HCT116 (cell line): ENCODE data around the gene GPHN. TPM values are rescaled to one million over a fixed set of nuclear protein-coding genes. Genes with fewer than 3 reads are reported as not detected.

ENCODE experiments used
- ATAC-seq: fragments of 200-7000 bp; cut with Tn5 transposase; 2 replicates; pipeline ENCODE4 v1.9.1; 2020; ENCODE audit warnings: mild to moderate bottlenecking, moderate library complexity
- BruUV-seq: library from RNA; stranded (reverse); fragments of 400-500 nt; replicated peaks from 2 replicates; lab custom pipeline; 2021; lab: Mats Ljungman, UMichigan
- CTCF ChIA-PET: fragments of 300-600 bp; sonication (Branson Sonifier 250); formaldehyde crosslinking; loops from one replicate; lab custom pipeline; 2021; ENCODE audit warnings: antibody characterized with exemption; lab: Charles Lee
- POLR2A ChIA-PET: fragments of 300-600, 350-600 bp; sonication (Branson Sonifier 250); formaldehyde crosslinking; loops from one replicate; lab custom pipeline; 2021; ENCODE audit warnings: antibody characterized with exemption; lab: Charles Lee
- RAD21 ChIA-PET, 2 experiments: fragments of 300-600 bp; sonication (Branson Sonifier 250); formaldehyde crosslinking; loops; one replicate each; lab custom pipeline; 2023; ENCODE audit warnings: low total read pairs in 2 of 2; ENCODE audit not compliant: uncharacterized antibody in 2 of 2, unreplicated experiment in 2 of 2, low non-redundant PET in 1 of 2; lab: Charles Lee
- DNase-seq: peaks from one replicate; pipeline ENCODE4 v3.0.0-alpha.2; 2010; ENCODE audit warnings: low read depth, low spot score
- H2AFZ ChIP-seq: fragments of 200-600 bp; shearing (Covaris generic), sonication (generic); 2 replicates; pipeline ENCODE4 v1.6.1; 2017; ENCODE audit warnings: low read depth, mixed run types, mixed read lengths, antibody characterized with exemption, low read length; ENCODE audit not compliant: poor library complexity, severe bottlenecking
- H3K27ac ChIP-seq: 2 replicates; pipeline ENCODE4 v1.5.1; 2012; ENCODE audit warnings: low read depth, low read length
- H3K27me3 ChIP-seq: fragments of 200-600 bp; sonication (generic); 2 replicates; pipeline ENCODE4 v1.6.1; 2016; ENCODE audit warnings: mixed run types, low read length, mixed read lengths; ENCODE audit not compliant: insufficient read depth
- H3K36me3 ChIP-seq, 2 experiments: fragments of 200-500 bp in 1 of 2; fragments of 200-600 bp in 1 of 2; sonication (Bioruptor generic) in 1 of 2; sonication (generic) in 1 of 2; 2 replicates each; pipeline versions ENCODE4 v1.5.1 to v1.6.1; 2014 to 2016; ENCODE audit warnings: low read length in 2 of 2, inconsistent platforms in 1 of 2, mixed read lengths in 1 of 2, mixed run types in 1 of 2; ENCODE audit not compliant: insufficient read depth in 2 of 2, control insufficient read depth in 1 of 2
- H3K4me1 ChIP-seq, 2 experiments: fragments of 200-600 bp in 1 of 2; sonication (generic) in 1 of 2; 2 replicates each; pipeline versions ENCODE4 v1.5.1 to v1.6.1; 2012 to 2017; ENCODE audit warnings: low read length in 2 of 2, inconsistent platforms in 1 of 2, mild to moderate bottlenecking in 1 of 2, mixed read lengths in 1 of 2, mixed run types in 1 of 2, moderate library complexity in 1 of 2; ENCODE audit not compliant: insufficient read depth in 2 of 2, control insufficient read depth in 1 of 2
- H3K4me2 ChIP-seq: fragments of 200-600 bp; sonication (generic); 2 replicates; pipeline ENCODE4 v1.6.1; 2017; ENCODE audit warnings: mixed run types, low read length, mixed read lengths
- H3K4me3 ChIP-seq, 2 experiments: fragments of 200-600 bp in 1 of 2; sonication (generic) in 1 of 2; replicated peaks in 1 of 2; 2 replicates each; pipeline ENCODE4 v1.5.1; 2011 to 2016; ENCODE audit warnings: low read length in 2 of 2, control low read depth in 1 of 2, low read depth in 1 of 2, mild to moderate bottlenecking in 1 of 2, mixed read lengths in 1 of 2, mixed run types in 1 of 2
- H3K79me2 ChIP-seq: fragments of 200-600 bp; sonication (generic); 2 replicates; pipeline ENCODE4 v1.6.1; 2017; ENCODE audit warnings: mild to moderate bottlenecking, mixed run types, low read length, moderate library complexity, mixed read lengths; ENCODE audit not compliant: insufficient read depth
- H3K9ac ChIP-seq: fragments of 200-600 bp; sonication (generic); 2 replicates; pipeline ENCODE4 v1.6.1; 2016; ENCODE audit warnings: low read length, mixed read lengths
- H3K9me2 ChIP-seq: fragments of 200-600 bp; sonication (generic), shearing (Covaris generic); 2 replicates; pipeline ENCODE4 v1.6.1; 2017; ENCODE audit warnings: mixed run types, mild to moderate bottlenecking, moderate library complexity; ENCODE audit not compliant: insufficient read depth
- H3K9me3 ChIP-seq, 2 experiments: fragments of 200-500 bp in 1 of 2; fragments of 200-600 bp in 1 of 2; sonication (Bioruptor generic) in 1 of 2; sonication (generic) in 1 of 2; 2 replicates each; pipeline ENCODE4 v1.6.1; 2014 to 2017; ENCODE audit warnings: low read length in 2 of 2, mixed read lengths in 2 of 2, inconsistent platforms in 1 of 2, low read depth in 1 of 2, mild to moderate bottlenecking in 1 of 2, mixed run types in 1 of 2, moderate library complexity in 1 of 2; ENCODE audit not compliant: control insufficient read depth in 1 of 2, insufficient read depth in 1 of 2
- H4K20me1 ChIP-seq: fragments of 200-600 bp; sonication (generic), shearing (Covaris generic); 2 replicates; pipeline ENCODE4 v1.6.1; 2017; ENCODE audit warnings: mixed run types, mild to moderate bottlenecking, moderate library complexity; ENCODE audit not compliant: insufficient read depth
- CBX3 ChIP-seq: IDR thresholded peaks from 2 replicates; pipeline ENCODE4 v1.6.1; 2012; ENCODE audit warnings: low read depth
- CEBPB ChIP-seq: IDR thresholded peaks from 2 replicates; pipeline ENCODE4 v1.6.1; 2012; ENCODE audit warnings: low read depth
- EZH2 ChIP-seq: fragments of 200-600 bp; sonication (generic); IDR thresholded peaks from 2 replicates; pipeline ENCODE4 v1.6.1; 2017; ENCODE audit warnings: antibody characterized with exemption, mixed run types
- EZH2phosphoT487 ChIP-seq: fragments of 200-600 bp; IDR thresholded peaks from 2 replicates; pipeline ENCODE4 v1.6.1; 2018; ENCODE audit warnings: antibody characterized with exemption, borderline replicate concordance
- FOSL1 ChIP-seq: IDR thresholded peaks from 2 replicates; pipeline ENCODE4 v1.6.1; 2012; ENCODE audit warnings: low read depth
- JUND ChIP-seq: IDR thresholded peaks from 2 replicates; pipeline ENCODE4 v1.6.1; 2012
- POLR2AphosphoS5 ChIP-seq: IDR thresholded peaks from 2 replicates; pipeline ENCODE4 v1.6.1; 2011; ENCODE audit warnings: mild to moderate bottlenecking, low read depth, low read length, moderate library complexity
- RAD21 ChIP-seq: IDR thresholded peaks from 2 replicates; pipeline ENCODE4 v1.6.1; 2012; ENCODE audit warnings: low read depth, mild to moderate bottlenecking
- SIN3A ChIP-seq: IDR thresholded peaks from 2 replicates; pipeline ENCODE4 v1.6.1; 2012; ENCODE audit warnings: low read depth
- SP1 ChIP-seq: IDR thresholded peaks from 2 replicates; pipeline ENCODE4 v1.6.1; 2012; ENCODE audit warnings: low read depth
- SRF ChIP-seq: IDR thresholded peaks from 2 replicates; pipeline ENCODE4 v1.6.1; 2012; ENCODE audit warnings: low read depth
- ZNF274 ChIP-seq: fragments of 200-500 bp; sonication (Bioruptor generic); IDR thresholded peaks from 2 replicates; pipeline ENCODE4 v1.6.1; 2014; ENCODE audit warnings: mild to moderate bottlenecking, low read depth, low read length, inconsistent platforms
- intact Hi-C: fragments of 100-400 bp; cut with micrococcal nuclease; formaldehyde crosslinking; loops from 2 replicates; pipeline ENCODE4 v1.10.0; 2022
- total RNA-seq: library from RNA; stranded (reverse); gene quantifications from one replicate; pipeline ENCODE4 v1.2.1, GENCODE V29; 2021; ENCODE audit not compliant: unreplicated experiment
- TF ChIP-seq, protein P1 (sequence below), 3 experiments: fragments of 200-600 bp in 1 of 3; sonication (generic) in 1 of 3; IDR thresholded peaks in 2 of 3; conservative IDR thresholded peaks in 1 of 3; 2 replicates each; pipeline ENCODE4 v1.5.1; 2012 to 2017; ENCODE audit warnings: low read depth in 2 of 3, low read length in 2 of 3, antibody characterized with exemption in 1 of 3, borderline replicate concordance in 1 of 3, control low read depth in 1 of 3, mild to moderate bottlenecking in 1 of 3, mixed read lengths in 1 of 3, mixed run types in 1 of 3, moderate library complexity in 1 of 3; ENCODE audit not compliant: insufficient read depth in 1 of 3
- TF ChIP-seq, protein P2 (sequence below): IDR thresholded peaks from 2 replicates; pipeline ENCODE4 v1.6.1; 2012
- TF ChIP-seq, protein P3 (sequence below): IDR thresholded peaks from 2 replicates; pipeline ENCODE4 v1.6.1; 2012
- TF ChIP-seq, protein P4 (sequence below): IDR thresholded peaks from 2 replicates; pipeline ENCODE4 v1.6.1; 2012; ENCODE audit warnings: low read depth
- TF ChIP-seq, protein P5 (sequence below): IDR thresholded peaks from 2 replicates; pipeline ENCODE4 v1.6.1; 2011; ENCODE audit warnings: mild to moderate bottlenecking, low read length, moderate library complexity; ENCODE audit not compliant: insufficient replicate concordance; ENCODE audit errors: extremely low read depth

GPHN gene
- total RNA-seq, 1 experiment from 2014 or later: 43.8 TPM

DNA sequence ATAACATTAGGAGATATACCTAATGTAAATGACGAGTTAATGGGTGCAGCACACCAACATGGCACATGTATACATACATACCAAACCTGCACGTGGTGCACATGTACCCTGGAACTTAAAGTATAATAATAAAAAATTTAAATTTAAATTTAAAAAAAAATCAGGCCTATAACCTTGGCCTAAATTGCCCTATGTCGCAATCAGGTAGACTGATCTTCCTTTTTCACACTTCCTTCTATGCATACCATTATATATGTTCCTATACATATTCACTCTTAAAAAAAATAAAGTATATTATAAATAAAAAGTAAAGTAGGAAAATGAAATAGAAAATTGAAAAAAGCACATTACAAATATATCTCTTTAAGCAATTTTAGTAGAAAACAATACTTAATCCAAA, 563.6 kb downstream of the GPHN start:
- POLR2A ChIA-PET: no interaction called here
- H3K9me2 ChIP-seq: no peaks in the 10 kb centered on the region

More for the DNA sequence above, 563.6 kb downstream of the GPHN start:
- Histone ChIP-seq H3K27ac (no peak overlapping the region), H3K4me3 (no peak overlapping the region), H3K27me3 (no peaks in the 10 kb centered on the region), H4K20me1 (no peaks in the 10 kb centered on the region), H3K9ac (no peak overlapping the region), H3K4me2 (no peak overlapping the region), H3K36me3 (no peaks in the 10 kb centered on the region), H2AFZ (no peak overlapping the region), H3K4me1 (peaks cover 0 to 4% of the 10 kb centered on the region in 2 experiments; a peak in 1 of 4 replicates), H3K9me3 (no peaks in the 10 kb centered on the region), H3K79me2 (no peaks in the 10 kb centered on the region)
- no peak for TF ChIP-seq ZNF274
- TF ChIP-seq CBX3: no peak
- TF ChIP-seq SP1: no peak
- no peak for TF ChIP-seq EZH2
- TF ChIP-seq JUND: no peak
- TF ChIP-seq FOSL1: no peak
- no peak for TF ChIP-seq CEBPB
- TF ChIP-seq SIN3A: no peak
- TF ChIP-seq, protein P1, sequence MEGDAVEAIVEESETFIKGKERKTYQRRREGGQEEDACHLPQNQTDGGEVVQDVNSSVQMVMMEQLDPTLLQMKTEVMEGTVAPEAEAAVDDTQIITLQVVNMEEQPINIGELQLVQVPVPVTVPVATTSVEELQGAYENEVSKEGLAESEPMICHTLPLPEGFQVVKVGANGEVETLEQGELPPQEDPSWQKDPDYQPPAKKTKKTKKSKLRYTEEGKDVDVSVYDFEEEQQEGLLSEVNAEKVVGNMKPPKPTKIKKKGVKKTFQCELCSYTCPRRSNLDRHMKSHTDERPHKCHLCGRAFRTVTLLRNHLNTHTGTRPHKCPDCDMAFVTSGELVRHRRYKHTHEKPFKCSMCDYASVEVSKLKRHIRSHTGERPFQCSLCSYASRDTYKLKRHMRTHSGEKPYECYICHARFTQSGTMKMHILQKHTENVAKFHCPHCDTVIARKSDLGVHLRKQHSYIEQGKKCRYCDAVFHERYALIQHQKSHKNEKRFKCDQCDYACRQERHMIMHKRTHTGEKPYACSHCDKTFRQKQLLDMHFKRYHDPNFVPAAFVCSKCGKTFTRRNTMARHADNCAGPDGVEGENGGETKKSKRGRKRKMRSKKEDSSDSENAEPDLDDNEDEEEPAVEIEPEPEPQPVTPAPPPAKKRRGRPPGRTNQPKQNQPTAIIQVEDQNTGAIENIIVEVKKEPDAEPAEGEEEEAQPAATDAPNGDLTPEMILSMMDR (IDR thresholded peaks at IDR 0.05 in 2 of 3, conservative IDR thresholded peaks at IDR 0.05 in 1 of 3; ENCODE audit: borderline replicate concordance in 1 of 3, insufficient read depth in 1 of 3, low read depth in 2 of 3, low read length in 2 of 3): no peak
- no peak for TF ChIP-seq EZH2phosphoT487
- no peak for TF ChIP-seq POLR2AphosphoS5
- TF ChIP-seq, protein P2, sequence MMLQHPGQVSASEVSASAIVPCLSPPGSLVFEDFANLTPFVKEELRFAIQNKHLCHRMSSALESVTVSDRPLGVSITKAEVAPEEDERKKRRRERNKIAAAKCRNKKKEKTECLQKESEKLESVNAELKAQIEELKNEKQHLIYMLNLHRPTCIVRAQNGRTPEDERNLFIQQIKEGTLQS: no peak
- TF ChIP-seq SRF: no peak
- TF ChIP-seq, protein P3, sequence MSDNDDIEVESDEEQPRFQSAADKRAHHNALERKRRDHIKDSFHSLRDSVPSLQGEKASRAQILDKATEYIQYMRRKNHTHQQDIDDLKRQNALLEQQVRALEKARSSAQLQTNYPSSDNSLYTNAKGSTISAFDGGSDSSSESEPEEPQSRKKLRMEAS: no peak
- no peak for TF ChIP-seq RAD21
- TF ChIP-seq, protein P4, sequence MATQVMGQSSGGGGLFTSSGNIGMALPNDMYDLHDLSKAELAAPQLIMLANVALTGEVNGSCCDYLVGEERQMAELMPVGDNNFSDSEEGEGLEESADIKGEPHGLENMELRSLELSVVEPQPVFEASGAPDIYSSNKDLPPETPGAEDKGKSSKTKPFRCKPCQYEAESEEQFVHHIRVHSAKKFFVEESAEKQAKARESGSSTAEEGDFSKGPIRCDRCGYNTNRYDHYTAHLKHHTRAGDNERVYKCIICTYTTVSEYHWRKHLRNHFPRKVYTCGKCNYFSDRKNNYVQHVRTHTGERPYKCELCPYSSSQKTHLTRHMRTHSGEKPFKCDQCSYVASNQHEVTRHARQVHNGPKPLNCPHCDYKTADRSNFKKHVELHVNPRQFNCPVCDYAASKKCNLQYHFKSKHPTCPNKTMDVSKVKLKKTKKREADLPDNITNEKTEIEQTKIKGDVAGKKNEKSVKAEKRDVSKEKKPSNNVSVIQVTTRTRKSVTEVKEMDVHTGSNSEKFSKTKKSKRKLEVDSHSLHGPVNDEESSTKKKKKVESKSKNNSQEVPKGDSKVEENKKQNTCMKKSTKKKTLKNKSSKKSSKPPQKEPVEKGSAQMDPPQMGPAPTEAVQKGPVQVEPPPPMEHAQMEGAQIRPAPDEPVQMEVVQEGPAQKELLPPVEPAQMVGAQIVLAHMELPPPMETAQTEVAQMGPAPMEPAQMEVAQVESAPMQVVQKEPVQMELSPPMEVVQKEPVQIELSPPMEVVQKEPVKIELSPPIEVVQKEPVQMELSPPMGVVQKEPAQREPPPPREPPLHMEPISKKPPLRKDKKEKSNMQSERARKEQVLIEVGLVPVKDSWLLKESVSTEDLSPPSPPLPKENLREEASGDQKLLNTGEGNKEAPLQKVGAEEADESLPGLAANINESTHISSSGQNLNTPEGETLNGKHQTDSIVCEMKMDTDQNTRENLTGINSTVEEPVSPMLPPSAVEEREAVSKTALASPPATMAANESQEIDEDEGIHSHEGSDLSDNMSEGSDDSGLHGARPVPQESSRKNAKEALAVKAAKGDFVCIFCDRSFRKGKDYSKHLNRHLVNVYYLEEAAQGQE: no peak
- TF ChIP-seq, protein P5, sequence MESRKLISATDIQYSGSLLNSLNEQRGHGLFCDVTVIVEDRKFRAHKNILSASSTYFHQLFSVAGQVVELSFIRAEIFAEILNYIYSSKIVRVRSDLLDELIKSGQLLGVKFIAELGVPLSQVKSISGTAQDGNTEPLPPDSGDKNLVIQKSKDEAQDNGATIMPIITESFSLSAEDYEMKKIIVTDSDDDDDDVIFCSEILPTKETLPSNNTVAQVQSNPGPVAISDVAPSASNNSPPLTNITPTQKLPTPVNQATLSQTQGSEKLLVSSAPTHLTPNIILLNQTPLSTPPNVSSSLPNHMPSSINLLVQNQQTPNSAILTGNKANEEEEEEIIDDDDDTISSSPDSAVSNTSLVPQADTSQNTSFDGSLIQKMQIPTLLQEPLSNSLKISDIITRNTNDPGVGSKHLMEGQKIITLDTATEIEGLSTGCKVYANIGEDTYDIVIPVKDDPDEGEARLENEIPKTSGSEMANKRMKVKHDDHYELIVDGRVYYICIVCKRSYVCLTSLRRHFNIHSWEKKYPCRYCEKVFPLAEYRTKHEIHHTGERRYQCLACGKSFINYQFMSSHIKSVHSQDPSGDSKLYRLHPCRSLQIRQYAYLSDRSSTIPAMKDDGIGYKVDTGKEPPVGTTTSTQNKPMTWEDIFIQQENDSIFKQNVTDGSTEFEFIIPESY: no peak
- BruUV-seq: no TSS peak
- ATAC-seq (no peak), DNase-seq (no peak)
- intact Hi-C loops: no loop called here
- CTCF ChIA-PET: no interaction called here
- RAD21 ChIA-PET: no interaction called here
